Spinal cord (tissue), 10 donors: ENCODE measurements around the gene DACH2. TPM values are rescaled to one million over a fixed set of nuclear protein-coding genes. Genes with fewer than 3 reads are reported as not detected.

Experiments used
- DNase-seq, 6 donors: peaks; one replicate each; pipeline versions ENCODE4 v3.0.0 to v3.0.0-alpha.2; 2013 to 2015; ENCODE audit warnings: low spot score in 6 of 6, low read depth in 4 of 6
- H3K27ac ChIP-seq: one replicate; pipeline ENCODE4 v1.5.1; 2013; ENCODE audit warnings: low read depth, low read length, control low read depth
- H3K27me3 ChIP-seq: one replicate; pipeline ENCODE4 v1.6.1; 2013; ENCODE audit warnings: low read length; ENCODE audit not compliant: control insufficient read depth, insufficient read depth
- H3K36me3 ChIP-seq: one replicate; pipeline ENCODE4 v1.6.1; 2013; ENCODE audit warnings: low read length; ENCODE audit not compliant: control insufficient read depth, insufficient read depth
- H3K4me1 ChIP-seq: one replicate; pipeline ENCODE4 v1.6.1; 2013; ENCODE audit warnings: low read length; ENCODE audit not compliant: control insufficient read depth, insufficient read depth
- H3K4me3 ChIP-seq: one replicate; pipeline ENCODE4 v1.5.1; 2013; ENCODE audit warnings: low read depth, low read length, control low read depth
- H3K9me3 ChIP-seq: one replicate; pipeline ENCODE4 v1.6.1; 2013; ENCODE audit warnings: low read length; ENCODE audit not compliant: control insufficient read depth, insufficient read depth
- WGBS: methylation state at CpG from one replicate; pipeline ENCODE4 v1.1.5; 2013; ENCODE audit warnings: missing lambda C conversion rate; ENCODE audit not compliant: insufficient coverage; 5-methylcytosine and 5-hydroxymethylcytosine counted together
- long read RNA-seq, 4 donors: transcript quantifications; one replicate each; lab custom pipeline, GENCODE V29; 2026
- polyA plus RNA-seq, 2 donors: library from polyadenylated mRNA; unstranded; fragments of 120-200 nt; gene quantifications; one replicate each; pipeline ENCODE4 v1.2.1, GENCODE V29; 2013; ENCODE audit not compliant: insufficient read length in 2 of 2
- total RNA-seq, 2 donors: library from RNA; depleted of rRNA in 1 of 2; stranded (reverse); fragments of 120-200 nt in 1 of 2; fragments of >200 nt in 1 of 2; gene quantifications; one replicate each; pipeline versions ENCODE4 v1.2.3 to v1.2.4, GENCODE V29; 2013 to 2014
- donor health status: healthy.

Gene DACH2
- 1 to 10 TPM; 9.0 to 9.1 TPM for total RNA-seq
- 1 to 10 TPM; 5.4 to 6.7 TPM for polyA plus RNA-seq
- long read RNA-seq, donor 1 = 0 reads
- long read RNA-seq, donor 2 = 0 reads
- long read RNA-seq, donor 3 = 0 reads
- long read RNA-seq, donor 4 = 0 reads

DNA sequence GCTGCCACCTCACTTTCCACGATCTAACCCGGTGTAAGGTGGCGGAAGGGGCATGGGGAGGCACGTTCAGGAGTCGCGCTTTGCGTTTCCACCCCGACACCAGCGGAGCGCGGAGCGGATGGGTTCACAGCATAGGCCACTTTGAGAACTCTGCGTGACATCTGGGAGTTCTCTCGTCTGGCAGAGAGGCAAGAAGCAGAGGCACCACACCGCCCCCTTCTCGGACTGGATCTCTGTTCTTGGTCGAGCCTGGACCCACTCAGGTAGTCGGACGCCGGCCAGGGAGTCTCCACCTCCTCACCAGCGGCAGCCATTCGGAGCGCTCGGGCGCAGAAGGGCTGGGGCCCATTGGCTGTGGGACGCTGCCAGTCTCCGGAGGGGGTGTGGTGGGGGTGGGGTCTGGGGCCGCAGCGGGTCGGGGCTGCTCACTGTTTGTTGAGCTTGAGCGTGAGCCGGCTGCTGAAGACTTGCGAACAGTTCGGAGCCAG is at the start of gene DACH2:
Gene DACH2, plus strand, starts transcription at position 428 of the 488 bp plus-strand sequence.
- Histone ChIP-seq H3K27me3 (peaks cover 26% of the 10 kb centered on the region), H3K36me3 (no peaks in the 10 kb centered on the region), H3K27ac (peak within 1 kb of the TSS; percentile 33), H3K4me1 (peaks cover 6% of the 10 kb centered on the region), H3K9me3 (no peaks in the 10 kb centered on the region), H3K4me3 (peak within 1 kb of the TSS; percentile 55)
- peak in 5 of 6 donors; percentile 43 to 91 (median 66) for DNase-seq
- 22% methylated on average over 29 of the region's 34 CpGs for whole genome bisulfite sequencing

DNA sequence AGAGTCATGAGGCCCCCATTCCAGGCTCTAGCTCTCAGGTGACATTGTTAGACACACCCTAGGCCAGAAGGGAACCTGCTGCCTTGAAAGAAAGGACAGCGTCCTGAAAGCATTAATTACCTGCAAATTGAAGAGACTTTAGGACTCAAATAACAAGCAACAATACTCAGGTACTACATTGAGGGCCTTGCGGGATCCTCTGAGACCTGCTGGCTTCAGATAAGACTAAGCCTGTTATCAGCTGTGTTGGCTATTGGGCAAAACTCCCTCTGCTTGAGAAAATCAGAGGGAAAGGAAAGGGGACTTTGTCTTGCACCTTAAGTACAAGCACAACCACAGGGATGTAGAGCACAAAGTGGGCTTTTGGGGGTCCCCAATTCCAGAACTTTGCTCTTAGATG is 45.9 kb upstream of the DACH2 start:
- no peaks in the 10 kb centered on the region for H3K4me1 ChIP-seq
- no peak for DNase-seq
- no peaks in the 10 kb centered on the region for H3K27me3 ChIP-seq
- no peak overlapping the region for H3K4me3 ChIP-seq
- WGBS = 70% methylated on average over 2 of the region's 2 CpGs
- H3K27ac ChIP-seq = no peak overlapping the region
- H3K9me3 ChIP-seq = no peaks in the 10 kb centered on the region
- H3K36me3 ChIP-seq = no peaks in the 10 kb centered on the region

DNA sequence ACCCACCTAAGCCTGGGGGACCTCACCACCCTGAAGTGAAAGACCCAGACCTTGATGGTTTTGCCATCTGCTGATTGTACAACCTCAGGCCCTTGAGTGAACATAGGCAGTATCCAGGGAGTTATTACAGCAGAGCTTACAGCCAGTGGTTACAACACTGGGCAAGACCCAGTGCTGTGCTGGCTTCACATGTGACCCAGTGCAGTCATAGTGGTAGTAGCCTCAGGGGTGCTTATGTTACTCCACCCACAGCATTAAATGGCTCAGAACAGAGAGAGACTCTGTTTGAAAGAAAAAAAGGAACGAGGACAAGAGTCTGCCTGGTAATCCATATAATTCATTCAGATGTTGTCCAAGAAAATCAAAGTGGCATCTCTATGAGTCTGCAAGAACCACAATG is 45.2 kb upstream of the DACH2 start:
- Histone ChIP-seq H3K27ac (no peak overlapping the region), H3K27me3 (no peaks in the 10 kb centered on the region), H3K36me3 (no peaks in the 10 kb centered on the region), H3K9me3 (no peaks in the 10 kb centered on the region), H3K4me1 (no peaks in the 10 kb centered on the region), H3K4me3 (no peak overlapping the region)
- no CpG with 5 or more reads among the region's 1 CpG for WGBS
- no peak for DNase-seq

DNA sequence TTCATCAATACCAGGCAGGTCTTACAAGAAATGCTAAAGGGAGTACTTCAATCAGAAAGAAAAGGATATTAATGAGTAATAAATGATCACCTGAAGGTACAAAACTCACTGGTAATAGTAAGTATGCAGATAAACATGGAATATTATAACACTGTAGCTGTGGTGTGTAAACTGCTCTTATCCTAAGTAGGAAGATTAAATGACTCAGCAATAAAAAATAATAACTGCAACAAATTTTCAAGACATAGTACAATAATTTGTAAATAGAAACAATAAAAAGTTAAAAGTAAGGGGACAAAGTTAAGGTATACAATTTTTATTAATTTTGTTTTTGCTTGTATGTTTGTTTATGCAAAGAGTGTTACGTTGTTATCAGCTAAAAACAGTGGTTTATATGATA is 43.7 kb upstream of the DACH2 start:
- Histone ChIP-seq H3K27me3 (no peaks in the 10 kb centered on the region), H3K4me3 (no peak overlapping the region), H3K36me3 (no peaks in the 10 kb centered on the region), H3K27ac (no peak overlapping the region), H3K9me3 (no peaks in the 10 kb centered on the region), H3K4me1 (no peaks in the 10 kb centered on the region)
- no CpG with 5 or more reads among the region's 1 CpG for WGBS
- no peak for DNase-seq

DNA sequence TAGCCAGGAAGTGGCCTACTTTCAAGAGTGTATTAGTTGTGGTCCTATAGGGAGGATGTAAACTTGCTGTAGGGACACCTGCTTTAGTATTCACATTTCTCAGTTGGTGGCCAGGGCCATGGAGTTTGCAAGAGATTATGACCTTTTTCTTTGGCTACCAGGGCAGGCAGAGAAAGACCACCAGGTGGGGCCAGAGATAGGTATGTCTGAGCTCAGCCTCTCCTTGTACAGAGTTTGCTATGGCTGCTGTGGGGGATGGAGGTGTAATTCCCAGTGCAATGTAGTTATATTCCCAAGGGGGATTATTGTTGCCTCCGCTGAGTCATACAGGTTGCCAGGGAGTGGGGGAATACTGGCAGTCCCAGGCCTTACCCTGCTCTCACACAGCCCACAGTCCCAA is 26.3 kb upstream of the DACH2 start:
- Histone ChIP-seq H3K4me1 (no peaks in the 10 kb centered on the region), H3K4me3 (no peak overlapping the region), H3K27ac (no peak overlapping the region), H3K27me3 (no peaks in the 10 kb centered on the region), H3K9me3 (peaks cover 2% of the 10 kb centered on the region), H3K36me3 (no peaks in the 10 kb centered on the region)
- WGBS = no CpG with 5 or more reads among the region's 1 CpG
- DNase-seq = no peak

DNA sequence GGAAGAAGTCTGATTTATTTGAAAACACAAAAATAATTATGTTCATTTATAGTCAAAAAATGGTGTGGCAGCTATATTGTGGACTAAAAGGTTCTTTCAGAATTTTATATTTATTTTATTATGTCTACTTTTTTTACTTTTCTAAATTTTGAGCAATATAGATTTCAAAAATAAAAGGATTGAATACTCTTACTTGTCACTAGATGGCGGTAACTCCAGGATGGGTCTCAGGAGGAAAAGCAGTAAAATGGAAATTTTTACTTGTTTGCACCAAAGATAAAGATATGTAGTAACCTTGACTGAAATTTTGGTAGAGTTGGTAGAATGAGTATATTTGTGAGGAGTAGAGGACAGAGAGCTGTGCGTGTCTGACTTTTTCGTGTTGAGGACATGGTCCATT is 14.5 kb upstream of the DACH2 start:
- no peaks in the 10 kb centered on the region for H3K27me3 ChIP-seq
- WGBS = 0% methylated on average over 1 of the region's 3 CpGs
- no peaks in the 10 kb centered on the region for H3K4me1 ChIP-seq
- H3K9me3 ChIP-seq = no peaks in the 10 kb centered on the region
- no peak overlapping the region for H3K4me3 ChIP-seq
- DNase-seq = peak in 2 of 6 donors; percentile 15 to 49
- H3K27ac ChIP-seq = no peak overlapping the region
- H3K36me3 ChIP-seq = no peaks in the 10 kb centered on the region

DNA sequence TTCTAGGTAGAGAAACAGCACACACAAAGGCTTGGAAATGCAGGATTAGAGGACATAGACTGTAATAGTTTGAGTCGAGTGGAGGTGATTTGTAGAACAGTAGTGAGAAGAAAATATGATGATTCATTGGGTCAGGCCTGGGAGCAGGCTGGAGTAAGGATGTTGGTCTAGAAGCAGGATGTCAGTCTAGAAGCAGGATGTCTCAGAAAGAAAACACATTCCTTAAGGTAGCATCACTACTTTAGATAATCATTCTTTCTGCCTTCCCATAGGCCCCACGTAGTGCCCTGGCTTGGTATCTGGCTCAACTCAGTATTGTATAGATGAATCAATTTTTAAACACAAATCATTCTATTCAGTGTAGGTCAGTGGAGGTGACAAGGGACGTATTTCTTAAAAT is 11.2 kb upstream of the DACH2 start:
- no peak overlapping the region for H3K27ac ChIP-seq
- no peak for DNase-seq
- H3K9me3 ChIP-seq = no peaks in the 10 kb centered on the region
- H3K4me3 ChIP-seq = no peak overlapping the region
- no peaks in the 10 kb centered on the region for H3K27me3 ChIP-seq
- H3K4me1 ChIP-seq = no peaks in the 10 kb centered on the region
- H3K36me3 ChIP-seq = no peaks in the 10 kb centered on the region
- 83% methylated on average over 1 of the region's 3 CpGs for WGBS

DNA sequence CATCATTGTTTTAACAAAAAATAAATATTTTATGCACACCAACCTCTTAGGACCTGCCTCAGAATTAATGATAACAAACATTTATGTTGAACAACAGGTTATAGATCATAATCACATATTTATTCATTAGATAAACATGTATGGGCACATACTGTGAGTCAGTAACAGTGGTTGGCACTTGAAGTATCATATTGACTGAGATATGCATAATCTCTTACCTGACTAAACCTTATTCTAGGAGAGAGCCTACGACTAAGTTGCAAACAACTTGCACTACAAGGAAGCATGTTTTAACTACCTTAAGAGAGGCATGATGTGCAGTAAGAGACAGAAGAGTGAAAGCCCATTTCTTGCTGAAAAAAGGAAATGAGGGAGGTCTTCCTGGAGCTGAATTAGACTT is 6.5 kb upstream of the DACH2 start:
- no peak overlapping the region for H3K27ac ChIP-seq
- DNase-seq = no peak
- no CpG with 5 or more reads among the region's 1 CpG for WGBS
- H3K4me3 ChIP-seq = no peak overlapping the region
- H3K4me1 ChIP-seq = no peaks in the 10 kb centered on the region
- H3K36me3 ChIP-seq = no peaks in the 10 kb centered on the region
- no peaks in the 10 kb centered on the region for H3K9me3 ChIP-seq
- peaks cover 2% of the 10 kb centered on the region for H3K27me3 ChIP-seq

DNA sequence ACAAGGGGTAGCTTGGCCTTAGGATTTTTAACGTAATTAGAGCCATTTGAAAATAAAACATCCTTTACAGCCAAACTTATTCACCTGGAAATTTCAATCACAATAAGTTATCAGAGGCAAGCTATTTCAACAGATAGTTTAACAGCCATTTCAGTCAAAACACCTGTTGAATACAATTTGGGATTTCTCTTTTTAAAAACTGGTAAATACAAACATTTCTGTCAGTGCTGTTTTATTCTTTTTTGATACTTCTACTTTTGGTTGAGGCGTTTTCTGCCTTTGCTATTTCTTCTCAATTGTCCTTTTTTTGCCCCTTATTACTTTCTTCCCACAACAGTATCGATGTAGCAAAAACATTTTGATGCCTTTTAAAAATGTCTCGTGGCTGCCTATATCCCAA is 2.1 kb upstream of the DACH2 start:
- Histone ChIP-seq H3K27ac (no peak overlapping the region), H3K4me3 (no peak overlapping the region), H3K4me1 (peaks cover 6% of the 10 kb centered on the region), H3K9me3 (no peaks in the 10 kb centered on the region), H3K36me3 (no peaks in the 10 kb centered on the region), H3K27me3 (peaks cover 24% of the 10 kb centered on the region)
- WGBS = 92% methylated on average over 2 of the region's 4 CpGs
- no peak for DNase-seq

DNA sequence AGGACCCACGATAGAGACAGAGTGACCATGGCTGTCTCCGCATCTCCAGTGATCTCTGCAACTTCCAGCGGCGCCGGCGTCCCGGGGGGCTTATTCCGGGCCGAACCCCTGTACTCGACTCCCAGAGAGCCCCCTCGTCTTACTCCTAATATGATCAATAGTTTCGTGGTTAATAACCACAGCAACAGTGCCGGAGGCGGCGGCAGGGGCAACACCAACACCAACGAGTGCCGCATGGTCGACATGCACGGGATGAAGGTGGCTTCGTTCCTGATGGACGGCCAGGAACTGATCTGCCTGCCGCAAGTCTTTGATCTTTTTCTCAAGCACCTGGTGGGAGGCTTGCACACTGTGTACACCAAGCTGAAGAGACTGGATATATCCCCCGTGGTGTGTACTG is 343 bp downstream of the DACH2 start:
- DNase-seq = peak in 1 of 6 donors; percentile 12
- peak overlapping the region; percentile 55 for H3K4me3 ChIP-seq
- peaks cover 6% of the 10 kb centered on the region for H3K4me1 ChIP-seq
- H3K9me3 ChIP-seq = no peaks in the 10 kb centered on the region
- WGBS = 42% methylated on average over 23 of the region's 23 CpGs
- no peak overlapping the region for H3K27ac ChIP-seq
- no peaks in the 10 kb centered on the region for H3K36me3 ChIP-seq
- H3K27me3 ChIP-seq = peaks cover 26% of the 10 kb centered on the region
